HG02623 (cell line): Measurements from ENCODE around the gene MAP3K13.
"Not testable (repeated sequence)": the region's sequence is repeated elsewhere in the genome, so short reads cannot be mapped to it uniquely, and the experiment has no call there.

ENCODE experiments used
- ATAC-seq: cut with Tn5 transposase; IDR thresholded peaks from one replicate; pipeline ENCODE4 v1.9.1; 2021; ENCODE audit warnings: moderate library complexity; ENCODE audit not compliant: unreplicated experiment

MAP3K13 gene

GRCh38 chr3:185444329-185444728, 81.4 kb downstream of the MAP3K13 start:
- no peak for ATAC-seq

GRCh38 chr3:185448107-185448506, 85.2 kb downstream of the MAP3K13 start:
- no peak for ATAC-seq

DNA sequence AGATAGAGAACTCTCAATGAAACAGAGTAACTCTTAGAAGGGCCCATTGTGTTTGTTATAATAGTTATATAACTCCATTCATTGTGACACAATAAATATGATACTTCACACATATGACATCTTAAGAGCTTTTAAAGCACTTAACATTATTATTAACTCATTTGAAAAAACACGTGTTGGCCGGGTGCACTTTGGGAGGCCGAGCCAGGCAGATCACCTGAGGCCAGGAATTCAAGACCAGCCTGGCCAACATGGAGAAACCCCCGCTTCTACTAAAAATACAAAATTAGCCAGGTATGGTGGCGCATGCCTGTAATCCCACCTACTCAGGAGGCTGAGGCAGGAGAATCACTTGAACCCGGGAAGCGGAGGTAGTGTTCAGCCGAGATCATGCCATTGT, 88.5 kb downstream of the MAP3K13 start:
- not testable (repeated sequence) for ATAC-seq

DNA sequence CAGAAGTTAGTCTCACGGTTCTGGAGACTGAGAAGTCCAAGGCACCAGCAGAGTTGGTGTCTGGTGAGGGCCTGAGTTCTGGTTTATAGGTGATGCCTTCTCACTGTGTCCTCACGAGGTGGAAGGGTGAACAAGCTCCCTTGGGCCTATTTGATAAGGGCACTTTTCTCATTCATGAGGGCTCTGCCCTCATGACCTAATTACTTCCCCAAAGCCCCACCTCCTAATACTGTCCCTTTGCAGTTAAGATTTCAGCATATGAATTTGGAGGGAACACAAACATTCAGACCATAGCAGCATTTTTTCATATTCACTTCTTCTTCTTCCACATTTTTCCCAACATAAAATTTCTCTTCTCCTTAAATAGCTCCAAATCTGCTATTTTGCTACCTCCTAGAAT, 94.4 kb downstream of the MAP3K13 start:
- no peak for ATAC-seq

GRCh38 chr3:185460309-185460708, 97.4 kb downstream of the MAP3K13 start:
- no peak for ATAC-seq

DNA sequence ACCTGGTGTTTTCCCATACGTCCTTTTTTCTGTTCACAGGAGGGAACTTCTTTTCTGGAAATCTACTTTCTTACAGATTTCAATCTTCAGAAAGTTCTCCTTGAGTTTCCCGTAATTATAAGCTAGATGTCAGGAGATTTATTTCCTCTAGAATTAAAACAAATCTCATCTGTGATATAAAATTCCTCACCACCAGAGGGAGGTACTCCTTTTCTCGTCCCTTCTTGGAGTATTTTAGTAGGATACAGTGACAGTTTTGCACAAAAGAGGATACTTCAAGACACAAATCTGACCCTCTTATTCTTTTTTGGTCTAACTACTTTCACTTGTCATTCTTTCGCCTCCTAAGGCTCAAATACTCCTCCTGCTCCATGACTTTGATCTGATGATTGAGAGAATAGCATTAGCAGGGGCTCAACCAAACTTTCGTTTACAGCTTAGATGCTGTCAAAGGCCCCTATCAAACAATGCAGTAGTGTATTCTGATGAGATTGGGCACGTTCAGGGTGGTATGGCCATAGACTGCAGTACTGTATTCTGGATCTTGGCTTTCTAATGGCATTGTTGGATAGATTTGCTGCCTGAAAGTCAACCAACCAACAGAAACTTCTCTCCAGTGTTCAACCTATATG, 97.9 kb downstream of the MAP3K13 start:
- ATAC-seq = no peak

DNA sequence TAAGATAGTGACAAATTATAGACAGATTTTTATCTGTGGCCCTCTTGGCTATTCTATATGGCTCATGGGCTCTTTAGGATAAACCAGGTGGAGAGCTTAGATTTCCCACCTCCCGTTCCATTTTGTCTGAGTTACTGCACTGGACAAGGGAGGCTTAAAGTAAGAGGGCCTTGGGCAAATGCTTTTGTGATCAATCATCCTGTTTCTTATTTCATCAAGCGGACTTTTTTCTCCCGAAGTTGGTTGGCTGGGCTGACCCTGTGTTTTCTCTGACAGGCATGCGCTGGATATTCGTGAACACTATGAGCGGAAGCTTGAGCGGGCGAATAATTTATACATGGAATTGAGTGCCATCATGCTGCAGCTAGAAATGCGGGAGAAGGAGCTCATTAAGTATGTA, 102.5 kb downstream of the MAP3K13 start:
- no peak for ATAC-seq

DNA sequence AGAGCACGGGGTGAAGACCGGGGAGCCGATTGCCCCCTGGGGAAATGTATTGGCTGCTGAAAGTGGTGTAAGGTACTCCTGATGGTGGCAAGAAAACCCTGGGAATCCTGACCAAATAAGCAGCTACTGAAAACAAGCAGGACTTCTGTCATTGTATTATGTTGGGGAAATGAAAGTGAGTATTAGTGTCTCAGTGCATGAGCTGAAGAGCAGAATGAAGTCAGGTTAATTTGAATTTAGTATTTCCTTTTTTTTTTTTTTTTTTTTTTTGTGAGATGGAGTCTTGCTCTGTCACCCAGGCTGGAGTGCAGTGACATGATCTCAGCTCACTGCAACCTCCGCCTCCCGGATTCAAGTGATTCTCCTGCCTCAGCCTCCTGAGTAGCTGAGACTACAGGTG, 103.2 kb downstream of the MAP3K13 start:
- not testable (repeated sequence) for ATAC-seq

DNA sequence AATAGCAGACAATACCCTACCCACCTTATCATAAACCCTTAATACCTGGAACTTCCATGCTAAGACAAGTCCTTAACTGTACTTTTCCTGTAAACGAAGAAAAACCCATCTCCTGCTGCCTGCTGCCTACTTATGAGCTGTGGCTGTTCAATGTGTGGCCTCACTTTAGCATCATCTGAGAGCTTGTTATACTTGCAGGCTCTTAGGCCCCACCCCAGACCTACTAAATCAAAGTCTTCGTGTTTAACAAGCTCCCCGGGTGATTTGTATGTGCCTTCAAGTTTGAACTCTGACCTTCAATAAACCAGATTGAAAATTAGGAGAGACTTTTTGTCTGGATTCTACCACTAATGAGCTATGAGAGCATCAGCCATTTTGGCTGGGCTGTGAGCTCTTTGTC, 106.6 kb downstream of the MAP3K13 start:
- ATAC-seq = no peak

DNA sequence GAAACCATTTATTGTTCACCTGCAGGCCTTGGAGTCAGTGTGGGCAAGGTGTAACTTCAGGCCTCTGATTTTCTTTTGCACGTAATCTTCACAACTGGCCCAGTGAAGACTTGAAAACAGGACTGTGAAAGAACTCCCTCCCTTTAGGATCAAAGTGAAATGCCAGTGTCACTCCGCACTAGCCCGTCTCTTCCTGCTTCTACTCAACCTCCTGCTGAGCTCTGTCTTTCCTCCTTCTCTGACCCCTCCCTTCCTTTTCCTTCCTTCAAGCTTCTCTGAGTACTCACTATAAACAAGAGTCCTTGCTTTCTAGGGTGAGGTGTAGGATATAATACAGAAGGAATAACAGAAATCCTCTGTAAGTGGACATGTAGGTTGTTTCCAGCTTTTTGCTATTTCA, 107.4 kb downstream of the MAP3K13 start:
- ATAC-seq = no peak

DNA sequence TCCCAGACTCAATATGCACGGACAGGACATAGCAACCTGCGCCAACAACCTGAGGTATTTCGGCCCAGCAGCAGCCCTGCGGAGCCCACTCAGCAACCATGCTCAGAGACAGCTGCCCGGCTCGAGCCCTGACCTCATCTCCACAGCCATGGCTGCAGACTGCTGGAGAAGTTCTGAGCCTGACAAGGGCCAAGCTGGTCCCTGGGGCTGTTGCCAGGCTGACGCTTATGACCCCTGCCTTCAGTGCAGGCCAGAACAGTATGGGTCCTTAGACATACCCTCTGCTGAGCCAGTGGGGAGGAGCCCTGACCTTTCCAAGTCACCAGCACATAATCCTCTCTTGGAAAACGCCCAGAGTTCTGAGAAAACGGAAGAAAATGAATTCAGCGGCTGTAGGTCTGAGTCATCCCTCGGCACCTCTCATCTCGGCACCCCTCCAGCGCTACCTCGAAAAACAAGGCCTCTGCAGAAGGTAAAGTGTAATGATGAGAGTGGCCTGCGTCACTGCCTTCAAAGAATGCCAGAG, 110.4 kb downstream of the MAP3K13 start:
- ATAC-seq = no peak

DNA sequence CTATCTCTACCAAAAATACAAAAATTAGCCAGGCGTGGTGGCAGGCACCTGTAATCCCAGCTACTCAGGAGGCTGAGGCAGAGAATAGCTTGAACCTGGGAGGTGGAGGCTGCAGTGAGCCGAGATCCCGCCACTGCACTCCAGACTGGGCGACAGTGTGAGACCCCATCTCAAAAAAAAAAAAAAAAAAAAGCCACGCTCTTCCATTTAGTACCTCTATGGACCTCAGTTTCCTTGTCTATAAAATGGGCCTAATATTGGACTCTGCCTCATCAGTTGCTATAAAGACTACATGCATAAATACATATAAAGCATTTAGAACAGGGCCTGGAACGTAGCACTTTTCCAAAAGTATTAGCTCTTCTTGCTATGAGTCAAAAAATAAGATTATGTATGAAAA, 112.0 kb downstream of the MAP3K13 start:
- not testable (repeated sequence) for ATAC-seq

GRCh38 chr3:185477316-185477715, 114.4 kb downstream of the MAP3K13 start:
- no peak for ATAC-seq

GRCh38 chr3:185479373-185479945, 116.5 kb downstream of the MAP3K13 start:
- no peak for ATAC-seq

DNA sequence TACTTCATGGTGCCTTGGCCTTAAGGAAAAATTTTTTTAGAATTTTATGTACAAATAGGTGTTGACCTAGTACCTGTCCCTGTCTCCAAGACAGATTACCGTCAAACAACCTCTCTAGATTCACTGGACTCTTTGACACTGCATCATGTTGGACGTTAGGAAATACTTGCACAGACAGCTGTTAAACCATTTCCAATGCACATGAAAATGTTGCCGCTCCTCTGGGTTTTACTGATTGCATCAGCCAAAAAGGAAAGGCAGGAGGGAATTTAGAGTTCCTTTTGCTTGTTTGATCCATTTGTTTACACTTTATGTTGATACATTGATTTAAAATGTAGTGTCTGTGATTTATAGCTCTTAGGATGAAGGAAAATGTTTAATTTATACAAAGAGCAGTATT, 121.4 kb downstream of the MAP3K13 start:
- ATAC-seq = no peak

DNA sequence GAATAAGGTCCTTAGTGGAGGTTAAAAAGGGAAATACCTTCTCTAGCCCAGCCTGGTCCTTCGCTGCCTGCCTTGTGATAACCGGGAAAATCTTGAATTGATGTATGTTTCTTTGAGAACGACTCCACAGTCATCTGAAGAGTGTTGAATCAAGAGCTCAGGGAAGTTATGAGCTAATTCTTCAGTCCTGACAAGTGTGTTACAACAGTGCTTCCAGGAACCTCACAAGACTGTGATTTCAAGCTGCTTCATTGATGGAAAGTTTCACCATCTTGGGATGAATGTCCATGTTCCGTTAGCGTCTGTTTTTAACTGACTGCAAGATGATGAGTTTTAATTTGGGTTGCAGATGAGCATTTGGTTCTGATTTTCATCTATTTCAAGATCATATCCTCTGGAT, 123.5 kb downstream of the MAP3K13 start:
- ATAC-seq = no peak

DNA sequence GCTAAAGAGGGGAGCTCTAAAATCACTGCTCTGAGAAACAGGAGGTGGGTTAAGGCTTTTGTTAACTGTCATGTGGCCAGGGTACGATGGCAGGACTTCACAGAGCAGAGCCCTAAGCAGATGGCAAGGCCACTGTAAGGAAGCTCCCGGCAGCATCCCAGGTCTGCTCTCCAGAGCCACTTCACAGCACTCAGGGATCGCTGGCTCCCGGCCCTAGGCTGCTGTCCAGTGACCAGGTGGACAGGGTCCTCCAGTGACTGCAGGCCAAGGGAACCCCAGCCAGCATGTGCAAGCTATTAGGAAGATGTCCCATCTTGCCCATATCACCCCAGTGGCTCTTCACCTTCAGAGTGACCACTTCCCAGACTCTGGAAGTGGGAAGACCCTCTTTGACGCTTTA, 125.5 kb downstream of the MAP3K13 start:
- ATAC-seq = no peak

- ATAC-seq = no peak
Observed at GRCh38 chr3:185489462-185489861, 126.5 kb downstream of the MAP3K13 start.

DNA sequence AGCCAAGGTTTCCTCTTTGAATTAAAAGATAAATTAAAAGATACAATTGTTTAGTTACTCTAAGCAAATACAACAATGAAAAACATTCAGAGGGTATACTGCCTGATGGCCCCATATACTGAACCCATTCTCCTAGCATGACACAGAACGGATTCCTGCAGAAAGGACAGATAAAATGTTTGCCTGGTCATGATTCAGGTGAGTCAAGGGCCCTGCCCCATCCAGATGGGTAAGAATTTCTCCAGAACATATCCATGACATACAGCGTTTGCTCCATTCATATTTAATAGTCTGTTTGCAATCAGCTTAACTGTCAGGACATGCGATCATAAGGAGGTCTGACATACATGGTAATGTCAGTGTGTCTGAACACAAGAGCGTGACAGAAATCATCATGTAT, 127.3 kb downstream of the MAP3K13 start:
- ATAC-seq = no peak

DNA sequence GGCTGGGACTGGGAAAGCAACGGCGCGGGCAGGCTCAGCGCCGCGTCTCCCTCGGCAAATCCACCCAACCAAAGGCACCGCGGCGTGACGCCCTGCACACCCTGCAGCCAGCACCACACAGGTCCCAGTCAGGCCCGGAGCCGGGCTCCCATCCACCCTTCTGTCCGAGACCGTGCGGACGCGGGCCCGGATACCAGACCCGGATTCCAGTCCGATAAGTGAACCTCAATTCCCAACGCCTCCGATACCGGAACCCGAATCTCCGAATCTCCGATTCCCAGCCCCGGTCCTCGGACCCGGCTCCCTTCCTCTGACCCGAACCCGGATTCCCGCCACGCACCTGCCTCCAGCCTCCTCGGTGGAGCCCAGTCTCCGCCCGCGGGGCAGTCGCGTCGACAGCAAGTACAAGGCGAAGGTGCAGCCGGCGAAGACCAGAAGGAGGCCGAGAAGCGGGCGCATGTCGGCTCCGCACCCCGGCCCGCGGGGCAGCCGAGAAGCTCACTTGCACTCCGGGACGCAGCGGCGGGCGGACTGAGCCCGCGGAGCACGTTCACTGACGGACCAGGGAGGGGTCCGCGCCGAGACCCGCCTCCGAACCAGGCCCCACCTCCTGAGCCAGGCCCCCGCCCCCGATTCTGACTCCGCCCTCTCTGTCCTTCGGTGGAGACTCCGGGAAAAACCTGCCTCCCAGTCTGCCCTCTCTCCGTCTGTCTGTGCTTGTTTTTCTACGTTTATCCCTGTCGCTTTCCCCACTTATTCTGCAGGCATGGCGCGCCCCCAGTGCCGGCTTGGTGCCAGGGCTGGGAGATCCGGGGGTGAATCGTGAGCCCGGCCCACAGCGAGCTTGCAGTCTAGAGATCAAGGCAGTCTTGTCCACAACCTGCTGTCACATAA, 135.8 kb downstream of the MAP3K13 start, which contains the start of gene TMEM41A:
Gene TMEM41A, minus strand, starts transcription at position 533 of the 894 bp plus-strand sequence. Its CDS starts 74 bp downstream, at position 459.
- peak; percentile 94 for ATAC-seq

DNA sequence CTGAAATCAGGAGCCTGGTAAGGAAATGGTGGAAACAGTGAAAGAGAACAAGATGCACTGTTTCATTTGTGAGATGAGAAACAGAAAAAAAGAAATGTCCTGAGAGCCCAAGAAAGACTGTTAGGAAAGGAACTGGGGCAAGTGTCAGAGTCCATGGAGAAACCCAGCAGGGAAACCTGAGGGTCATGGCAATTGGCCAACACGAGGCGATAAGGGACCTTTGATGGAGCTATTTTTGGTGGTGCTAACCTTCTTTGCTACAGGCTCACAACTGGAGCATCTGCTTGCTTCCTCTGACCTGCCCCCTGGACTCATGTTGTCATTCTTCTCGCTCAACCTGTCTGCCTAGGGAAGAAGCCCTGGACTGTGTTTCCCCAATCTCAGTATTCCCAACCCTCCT, 140.1 kb downstream of the MAP3K13 start:
- ATAC-seq = no peak

DNA sequence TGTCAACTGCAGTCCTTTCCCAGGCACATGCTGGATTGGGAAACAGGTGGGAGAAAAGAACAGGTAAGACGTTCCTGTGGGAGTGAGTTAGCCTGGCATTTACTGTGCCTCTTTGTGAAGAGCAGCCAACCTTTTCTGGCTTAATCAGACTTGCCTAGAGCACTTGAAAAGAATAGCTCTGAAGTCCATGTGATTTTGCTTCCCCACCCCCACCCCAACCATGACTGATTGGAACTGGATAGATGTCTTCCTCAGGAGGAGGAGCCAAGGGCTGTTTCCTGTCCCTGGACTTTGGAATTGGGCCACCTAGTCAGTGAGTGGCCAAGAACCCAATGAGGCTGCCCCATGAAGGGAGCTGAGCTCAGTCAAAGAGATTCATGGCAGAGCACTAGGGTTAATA, 140.6 kb downstream of the MAP3K13 start:
- no peak for ATAC-seq
